ENCODE data around the gene SLC7A7. TPM values are rescaled to one million over a fixed set of nuclear protein-coding genes. Genes with fewer than 3 reads are reported as not detected.
A peak's percentile ranks its signal among the peaks of the same experiment; 100 is the strongest.
"Not testable (repeated sequence)": the region's sequence is repeated elsewhere in the genome, so short reads cannot be mapped to it uniquely, and the experiment has no call there.

Gene SLC7A7
- total and polyA plus RNA-seq, 10 donors = 34.2 to 165 (median 85.8) TPM

- H3K4me1 ChIP-seq = peaks cover 21 to 59% (median 44%) of the 10 kb centered on the region in 6 donors
- no peak overlapping the region for H3K4me3 ChIP-seq
- intact Hi-C loops (cut with DNase I; ENCODE audit: low total_unique reads) = loop anchor here (2.0 to 10.0 kb wide), 3 partner anchors 30 to 278 kb away; no protein-coding TSS in a partner anchor
- WGBS, 5 donors = 77 to 94% (median 81%) methylated on average over 2 of the region's 2 CpGs
- no peaks in the 10 kb centered on the region for H3K36me3 ChIP-seq
- H3K27ac ChIP-seq = peak overlapping the region in 3 of 8 donors; percentile 75 to 83 (median 78)
- TF ChIP-seq POLR2AphosphoS5 (IDR thresholded peaks at IDR 0.05) (no peak), POLR2A (IDR thresholded peaks at IDR 0.05) (no peak), CTCF (IDR thresholded peaks at IDR 0.05 in 8 of 11, conservative IDR thresholded peaks at IDR 0.05 in 3 of 11) (no peak)
- no peak for DNase-seq
- H3K27me3 ChIP-seq (replicated peaks in 1 of 7) = peaks cover 0 to 16% (median 0%) of the 10 kb centered on the region in 7 donors
- peaks cover 0 to 4% (median 0%) of the 10 kb centered on the region in 8 donors for H3K9me3 ChIP-seq
These were observed 37.3 kb upstream of the SLC7A7 start for GRCh38 chr14:22852599-22852939.

GRCh38 chr14:22852178-22852577 lies 36.9 kb upstream of the SLC7A7 start:
- peaks cover 21 to 63% (median 48%) of the 10 kb centered on the region in 6 donors for H3K4me1 ChIP-seq
- intact Hi-C loops (cut with DNase I; ENCODE audit: low total_unique reads) = loop anchor here (2.0 to 10.0 kb wide), 3 partner anchors 29 to 277 kb away; no protein-coding TSS in a partner anchor
- not testable (repeated sequence) for H3K9me3 ChIP-seq, DNase-seq, H3K4me3 ChIP-seq, H3K36me3 ChIP-seq
- H3K27ac ChIP-seq = peak overlapping the region in 5 of 8 donors; percentile 61 to 81 (median 77)
- WGBS, 5 donors = 73 to 87% (median 84%) methylated on average over 10 to 12 of the region's 12 CpGs
- H3K27me3 ChIP-seq (replicated peaks in 1 of 7) = peaks cover 0 to 15% (median 0%) of the 10 kb centered on the region in 7 donors

DNA sequence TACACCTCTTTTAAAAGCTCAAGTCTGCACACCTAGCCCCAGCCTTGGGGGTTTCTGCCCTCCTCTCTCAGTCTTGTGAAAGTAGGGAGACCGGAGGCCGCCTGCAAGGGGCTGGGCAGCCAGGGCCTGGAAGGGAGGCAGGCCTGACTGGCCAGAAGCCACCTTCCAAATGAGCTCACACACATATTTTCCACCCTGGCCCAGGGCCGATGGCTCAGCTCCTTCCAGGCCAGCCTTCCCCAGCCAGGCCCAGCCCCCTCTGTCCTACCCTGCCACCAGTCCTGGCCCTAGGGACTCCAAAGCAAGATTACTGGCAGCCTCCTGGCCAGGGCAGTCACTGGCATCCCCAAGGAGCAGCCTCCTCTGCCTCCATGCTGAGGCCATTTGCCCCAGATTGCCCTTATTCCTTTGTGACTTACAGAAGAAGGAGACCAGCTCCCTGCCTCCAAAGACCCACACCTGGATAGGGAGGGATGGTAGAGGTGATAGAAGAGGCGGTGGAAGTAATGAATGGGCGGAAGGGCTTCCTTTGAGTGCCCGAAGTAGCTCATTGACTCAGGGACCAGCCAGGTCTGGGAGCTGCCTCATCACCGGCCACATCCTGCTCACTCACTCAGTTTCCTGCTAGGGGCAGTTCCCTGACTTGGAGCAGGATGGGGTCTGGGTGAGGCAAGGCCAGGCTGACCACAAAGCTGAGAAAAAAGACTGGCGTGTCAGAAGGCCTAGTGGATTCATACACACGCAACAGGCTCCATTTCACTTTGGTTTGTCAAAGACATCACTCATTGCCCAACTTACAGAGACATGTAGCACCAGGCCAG lies 35.9 kb upstream of the SLC7A7 start:
- Histone ChIP-seq H3K36me3 (peaks cover 0 to 11% (median 0%) of the 10 kb centered on the region in 6 donors), H3K9me3 (no peaks in the 10 kb centered on the region), H3K4me1 (peaks cover 21 to 74% (median 56%) of the 10 kb centered on the region in 6 donors), H3K4me3 (no peak overlapping the region), H3K27me3 (replicated peaks in 1 of 7) (peaks cover 0 to 21% (median 0%) of the 10 kb centered on the region in 7 donors), H3K27ac (peak overlapping the region; percentile 60 to 82 (median 74))
- peak; percentile 76 for DNase-seq
- WGBS, 5 donors = 41 to 67% (median 52%) methylated on average over 9 of the region's 9 CpGs
- TF ChIP-seq POLR2A (IDR thresholded peaks at IDR 0.05) = no peak
- peak; percentile 54 to 63 (median 62) for TF ChIP-seq POLR2AphosphoS5 (IDR thresholded peaks at IDR 0.05)
- no peak for TF ChIP-seq CTCF (IDR thresholded peaks at IDR 0.05 in 8 of 11, conservative IDR thresholded peaks at IDR 0.05 in 3 of 11)
- intact Hi-C loops (cut with DNase I; ENCODE audit: low total_unique reads) = loop anchor here (10.0 kb wide), 2 partner anchors 76 to 276 kb away; no protein-coding TSS in a partner anchor

DNA sequence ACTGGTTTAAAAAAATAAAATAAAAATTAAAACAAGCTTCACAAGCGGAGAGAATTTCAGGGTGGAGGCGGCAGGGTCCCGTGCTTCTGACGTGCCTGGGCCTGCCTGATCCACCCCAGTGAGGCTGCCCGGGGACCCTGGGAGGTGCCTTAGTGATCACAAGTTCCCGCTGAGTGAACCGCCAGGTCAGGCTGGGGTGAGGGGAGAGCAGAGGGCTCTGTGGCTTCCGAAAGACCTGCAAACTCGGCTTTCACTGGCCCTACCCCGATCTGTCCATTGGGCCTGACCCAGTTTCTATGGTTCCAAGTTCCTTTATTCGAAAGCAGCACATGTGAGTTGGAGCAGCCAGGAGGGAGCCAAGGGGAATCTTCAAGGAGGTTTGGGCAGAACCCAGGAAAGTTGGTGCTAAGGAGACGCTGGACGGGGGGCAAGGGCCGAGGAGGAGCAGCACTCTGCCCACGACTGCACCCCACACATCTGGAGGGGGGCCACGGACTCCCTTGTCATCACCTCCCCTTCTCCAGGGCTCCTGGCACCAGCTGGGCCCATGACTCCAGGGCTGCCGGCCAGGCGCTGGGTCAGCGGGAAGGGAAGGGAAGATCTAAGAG lies 34.1 kb upstream of the SLC7A7 start:
- peaks cover 0 to 14% (median 0%) of the 10 kb centered on the region in 7 donors for H3K27me3 ChIP-seq (replicated peaks in 1 of 7)
- peak overlapping the region; percentile 36 to 82 (median 68) for H3K27ac ChIP-seq
- 73 to 81% (median 75%) methylated on average over 19 of the region's 19 CpGs for WGBS, 5 donors
- H3K9me3 ChIP-seq = no peaks in the 10 kb centered on the region
- peaks cover 21 to 88% (median 63%) of the 10 kb centered on the region in 6 donors for H3K4me1 ChIP-seq
- TF ChIP-seq CTCF (IDR thresholded peaks at IDR 0.05 in 8 of 11, conservative IDR thresholded peaks at IDR 0.05 in 3 of 11) = no peak
- peak in 1 of 3 donors; percentile 28 for TF ChIP-seq POLR2AphosphoS5 (IDR thresholded peaks at IDR 0.05)
- intact Hi-C loops (cut with DNase I; ENCODE audit: low total_unique reads) = no loop called here
- peaks cover 0 to 30% (median 9%) of the 10 kb centered on the region in 6 donors for H3K36me3 ChIP-seq
- H3K4me3 ChIP-seq = no peak overlapping the region
- DNase-seq = no peak

All from spleen (tissue), 11 donors.